Measurements from ENCODE around the gene RCAN1.
"Not testable (repeated sequence)": the region's sequence is repeated elsewhere in the genome, so short reads cannot be mapped to it uniquely, and the experiment has no call there.

The RCAN1 gene

GRCh38 chr21:34612056-34612455, 2.9 kb downstream of the RCAN1 start:
- H3K4me1 ChIP-seq (ENCODE audit: control insufficient read depth in 2 of 2, insufficient read depth in 2 of 2, low read length in 2 of 2), result peaks cover 3 to 8% of the 10 kb centered on the region in 2 donors
- no peak overlapping the region for H3K27ac ChIP-seq (ENCODE audit: low read depth in 2 of 2, low read length in 2 of 2)
- H3K4me3 ChIP-seq (ENCODE audit: low read length in 2 of 2), result no peak overlapping the region
- no peak overlapping the region for H3K9ac ChIP-seq (ENCODE audit: low read depth in 1 of 2, low read length in 2 of 2)
- no peaks in the 10 kb centered on the region for H3K36me3 ChIP-seq (ENCODE audit: control insufficient read depth in 2 of 2, insufficient read depth in 2 of 2, low read length in 2 of 2)
- no peaks in the 10 kb centered on the region for H3K27me3 ChIP-seq (ENCODE audit: control insufficient read depth in 2 of 2, insufficient read depth in 2 of 2, low read length in 2 of 2)
- no peaks in the 10 kb centered on the region for H3K9me3 ChIP-seq (ENCODE audit: control insufficient read depth in 2 of 2, low read length in 2 of 2)

DNA sequence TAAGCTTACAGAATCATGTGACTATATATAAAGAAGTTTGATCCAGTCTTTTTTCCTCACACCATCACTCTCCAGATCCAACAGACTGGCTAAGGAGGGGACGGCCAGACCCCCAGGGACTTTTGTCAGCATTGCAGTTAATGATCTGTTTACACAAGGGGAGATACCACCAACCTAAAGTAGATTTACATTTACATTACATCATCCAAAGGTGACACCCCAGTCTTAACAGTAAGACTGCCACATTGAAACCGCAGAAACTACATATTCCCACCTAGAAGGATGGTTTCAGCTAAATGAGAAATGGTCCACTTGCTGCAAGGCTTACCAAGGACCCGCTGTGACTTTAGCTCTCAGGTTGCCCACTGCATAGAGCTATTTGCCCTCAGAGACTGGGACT, 3.4 kb downstream of the RCAN1 start:
- peaks cover 3 to 8% of the 10 kb centered on the region in 2 donors for H3K4me1 ChIP-seq (ENCODE audit: control insufficient read depth in 2 of 2, insufficient read depth in 2 of 2, low read length in 2 of 2)
- H3K27ac ChIP-seq (ENCODE audit: low read depth in 2 of 2, low read length in 2 of 2), result no peak overlapping the region
- no peaks in the 10 kb centered on the region for H3K9me3 ChIP-seq (ENCODE audit: control insufficient read depth in 2 of 2, low read length in 2 of 2)
- no peaks in the 10 kb centered on the region for H3K36me3 ChIP-seq (ENCODE audit: control insufficient read depth in 2 of 2, insufficient read depth in 2 of 2, low read length in 2 of 2)
- no peak overlapping the region for H3K9ac ChIP-seq (ENCODE audit: low read depth in 1 of 2, low read length in 2 of 2)
- H3K4me3 ChIP-seq (ENCODE audit: low read length in 2 of 2), result no peak overlapping the region
- H3K27me3 ChIP-seq (ENCODE audit: control insufficient read depth in 2 of 2, insufficient read depth in 2 of 2, low read length in 2 of 2), result no peaks in the 10 kb centered on the region

DNA sequence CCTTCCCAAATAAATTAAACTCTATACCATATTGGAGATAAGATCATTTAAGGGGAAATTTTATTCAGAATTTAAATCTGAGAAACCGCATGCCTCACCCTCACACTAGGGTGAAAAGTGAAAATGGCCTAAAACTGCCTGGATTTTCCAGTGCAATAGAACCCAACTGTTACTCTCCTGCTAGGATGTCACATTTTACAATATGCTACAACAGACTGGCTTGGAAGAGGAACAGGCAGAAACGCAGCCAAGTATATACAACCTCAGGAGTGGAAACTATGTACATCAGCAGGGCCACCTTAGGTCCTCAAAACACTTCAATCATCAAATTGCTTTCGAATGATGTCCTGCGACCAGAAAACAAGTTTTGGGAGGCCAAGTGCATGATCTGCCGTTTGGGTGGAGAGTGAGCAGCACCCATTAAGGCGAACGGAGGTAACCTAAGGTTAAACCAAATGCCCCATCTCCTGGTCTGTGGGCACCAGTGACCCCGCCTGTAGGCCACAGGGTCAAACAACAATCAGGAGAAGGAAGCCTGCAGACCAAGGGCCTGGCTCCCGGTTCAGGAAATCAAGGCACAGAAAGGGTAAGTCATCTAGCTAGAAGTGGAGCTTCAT, 4.9 kb downstream of the RCAN1 start:
- Histone ChIP-seq H3K4me1 (ENCODE audit: control insufficient read depth in 2 of 2, insufficient read depth in 2 of 2, low read length in 2 of 2) (peaks cover 3 to 8% of the 10 kb centered on the region in 2 donors), H3K4me3 (ENCODE audit: low read length in 2 of 2) (no peak overlapping the region), H3K9ac (ENCODE audit: low read depth in 1 of 2, low read length in 2 of 2) (no peak overlapping the region), H3K9me3 (ENCODE audit: control insufficient read depth in 2 of 2, low read length in 2 of 2) (no peaks in the 10 kb centered on the region), H3K36me3 (ENCODE audit: control insufficient read depth in 2 of 2, insufficient read depth in 2 of 2, low read length in 2 of 2) (no peaks in the 10 kb centered on the region), H3K27me3 (ENCODE audit: control insufficient read depth in 2 of 2, insufficient read depth in 2 of 2, low read length in 2 of 2) (no peaks in the 10 kb centered on the region), H3K27ac (ENCODE audit: low read depth in 2 of 2, low read length in 2 of 2) (no peak overlapping the region)

DNA sequence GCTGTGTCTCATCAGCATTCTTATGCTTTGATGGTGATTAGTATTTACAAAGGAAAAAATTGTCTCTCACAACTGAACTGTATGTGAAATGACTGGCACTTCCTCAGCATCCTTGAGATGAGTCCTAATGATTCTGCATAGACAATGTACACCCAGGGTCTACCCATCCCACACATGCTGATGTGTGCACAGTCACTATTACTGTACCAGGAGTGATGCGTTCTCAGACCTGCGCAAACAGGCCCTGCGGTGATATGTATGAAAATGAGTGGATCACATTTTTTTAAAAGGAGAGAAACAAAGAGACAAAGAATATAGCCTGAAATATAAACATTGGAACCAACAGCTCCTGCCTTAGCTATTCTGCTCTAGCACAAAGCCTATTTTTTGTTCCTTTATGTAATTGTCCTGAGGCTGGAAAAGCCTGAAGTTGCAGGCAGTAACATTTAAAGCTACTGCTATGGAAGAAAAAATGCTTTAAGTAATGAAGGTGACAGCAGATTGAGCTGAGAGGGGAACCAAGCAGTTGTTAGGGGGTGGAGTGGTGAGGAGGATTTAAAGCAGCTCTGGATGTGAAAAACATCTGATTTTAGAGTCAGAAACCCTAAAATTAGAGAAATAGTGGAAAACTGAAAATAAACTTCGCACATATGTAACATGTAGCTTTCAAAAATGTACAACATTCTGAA, 5.5 kb downstream of the RCAN1 start:
- Histone ChIP-seq H3K9ac (ENCODE audit: low read depth in 1 of 2, low read length in 2 of 2) (no peak overlapping the region), H3K36me3 (ENCODE audit: control insufficient read depth in 2 of 2, insufficient read depth in 2 of 2, low read length in 2 of 2) (no peaks in the 10 kb centered on the region), H3K4me1 (ENCODE audit: control insufficient read depth in 2 of 2, insufficient read depth in 2 of 2, low read length in 2 of 2) (peaks cover 3 to 8% of the 10 kb centered on the region in 2 donors), H3K27me3 (ENCODE audit: control insufficient read depth in 2 of 2, insufficient read depth in 2 of 2, low read length in 2 of 2) (no peaks in the 10 kb centered on the region), H3K4me3 (ENCODE audit: low read length in 2 of 2) (no peak overlapping the region), H3K27ac (ENCODE audit: low read depth in 2 of 2, low read length in 2 of 2) (no peak overlapping the region), H3K9me3 (ENCODE audit: control insufficient read depth in 2 of 2, low read length in 2 of 2) (no peaks in the 10 kb centered on the region)

GRCh38 chr21:34607376-34607775, 7.5 kb downstream of the RCAN1 start:
- H3K27ac ChIP-seq (ENCODE audit: low read depth in 2 of 2, low read length in 2 of 2); H3K36me3 ChIP-seq (ENCODE audit: control insufficient read depth in 2 of 2, insufficient read depth in 2 of 2, low read length in 2 of 2); H3K27me3 ChIP-seq (ENCODE audit: control insufficient read depth in 2 of 2, insufficient read depth in 2 of 2, low read length in 2 of 2); H3K4me3 ChIP-seq (ENCODE audit: low read length in 2 of 2); H3K9ac ChIP-seq (ENCODE audit: low read depth in 1 of 2, low read length in 2 of 2); H3K9me3 ChIP-seq (ENCODE audit: control insufficient read depth in 2 of 2, low read length in 2 of 2); H3K4me1 ChIP-seq (ENCODE audit: control insufficient read depth in 2 of 2, insufficient read depth in 2 of 2, low read length in 2 of 2): not testable (repeated sequence)

GRCh38 chr21:34606621-34607020, 8.3 kb downstream of the RCAN1 start:
- Histone ChIP-seq H3K4me1 (ENCODE audit: control insufficient read depth in 2 of 2, insufficient read depth in 2 of 2, low read length in 2 of 2) (peaks cover 0 to 6% of the 10 kb centered on the region in 2 donors), H3K36me3 (ENCODE audit: control insufficient read depth in 2 of 2, insufficient read depth in 2 of 2, low read length in 2 of 2) (no peaks in the 10 kb centered on the region), H3K27me3 (ENCODE audit: control insufficient read depth in 2 of 2, insufficient read depth in 2 of 2, low read length in 2 of 2) (no peaks in the 10 kb centered on the region), H3K27ac (ENCODE audit: low read depth in 2 of 2, low read length in 2 of 2) (no peak overlapping the region), H3K9me3 (ENCODE audit: control insufficient read depth in 2 of 2, low read length in 2 of 2) (no peaks in the 10 kb centered on the region), H3K4me3 (ENCODE audit: low read length in 2 of 2) (no peak overlapping the region), H3K9ac (ENCODE audit: low read depth in 1 of 2, low read length in 2 of 2) (no peak overlapping the region)

- H3K4me1 ChIP-seq (ENCODE audit: control insufficient read depth in 2 of 2, insufficient read depth in 2 of 2, low read length in 2 of 2), result peaks cover 0 to 6% of the 10 kb centered on the region in 2 donors
- no peaks in the 10 kb centered on the region for H3K36me3 ChIP-seq (ENCODE audit: control insufficient read depth in 2 of 2, insufficient read depth in 2 of 2, low read length in 2 of 2)
- no peak overlapping the region for H3K9ac ChIP-seq (ENCODE audit: low read depth in 1 of 2, low read length in 2 of 2)
- H3K4me3 ChIP-seq (ENCODE audit: low read length in 2 of 2), result no peak overlapping the region
- H3K27ac ChIP-seq (ENCODE audit: low read depth in 2 of 2, low read length in 2 of 2), result no peak overlapping the region
- no peaks in the 10 kb centered on the region for H3K9me3 ChIP-seq (ENCODE audit: control insufficient read depth in 2 of 2, low read length in 2 of 2)
- no peaks in the 10 kb centered on the region for H3K27me3 ChIP-seq (ENCODE audit: control insufficient read depth in 2 of 2, insufficient read depth in 2 of 2, low read length in 2 of 2)
Measured at GRCh38 chr21:34606051-34606450, 8.9 kb downstream of the RCAN1 start.

DNA sequence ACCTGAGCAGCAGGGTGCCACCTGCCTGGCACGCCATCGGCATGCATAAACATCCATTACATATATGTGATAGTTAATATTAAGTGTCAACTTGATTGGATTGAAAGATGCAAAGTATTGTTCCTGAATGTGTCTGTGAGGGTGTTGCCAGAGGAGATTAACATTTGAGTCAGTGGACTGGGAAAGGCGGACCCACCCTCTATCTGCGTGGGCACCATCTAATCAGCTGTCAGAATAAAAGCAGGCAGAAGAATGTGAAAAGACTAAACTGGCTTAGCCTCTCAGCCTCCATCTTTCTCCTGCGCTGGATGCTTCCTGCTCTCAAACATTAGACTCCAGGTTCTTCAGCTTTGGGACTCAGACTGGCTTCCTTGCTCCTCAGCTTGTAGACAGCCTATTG, 10.0 kb downstream of the RCAN1 start:
- not testable (repeated sequence) for H3K27ac ChIP-seq (ENCODE audit: low read depth in 2 of 2, low read length in 2 of 2); H3K9ac ChIP-seq (ENCODE audit: low read depth in 1 of 2, low read length in 2 of 2); H3K4me1 ChIP-seq (ENCODE audit: control insufficient read depth in 2 of 2, insufficient read depth in 2 of 2, low read length in 2 of 2); H3K27me3 ChIP-seq (ENCODE audit: control insufficient read depth in 2 of 2, insufficient read depth in 2 of 2, low read length in 2 of 2); H3K9me3 ChIP-seq (ENCODE audit: control insufficient read depth in 2 of 2, low read length in 2 of 2); H3K4me3 ChIP-seq (ENCODE audit: low read length in 2 of 2); H3K36me3 ChIP-seq (ENCODE audit: control insufficient read depth in 2 of 2, insufficient read depth in 2 of 2, low read length in 2 of 2)

DNA sequence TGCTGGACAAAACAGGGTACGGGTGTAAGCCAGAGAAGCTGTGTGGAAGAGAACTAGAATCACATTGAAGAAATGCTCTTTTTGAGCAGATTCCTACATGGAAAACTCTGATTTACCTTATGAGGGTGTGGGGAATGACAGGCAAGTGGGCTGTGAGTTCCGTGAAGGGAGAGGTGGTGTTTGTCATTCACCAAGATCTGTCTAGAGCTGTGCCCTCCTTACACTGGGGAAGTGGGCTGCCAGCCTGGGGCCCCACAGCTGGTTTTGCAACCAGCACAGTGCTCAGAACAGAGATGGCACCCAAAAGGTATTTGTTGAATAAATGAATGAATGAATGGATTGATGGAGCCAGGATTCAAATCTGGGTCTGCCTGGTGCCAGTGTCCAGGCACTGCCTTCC, 10.4 kb downstream of the RCAN1 start:
- H3K36me3 ChIP-seq (ENCODE audit: control insufficient read depth in 2 of 2, insufficient read depth in 2 of 2, low read length in 2 of 2), result no peaks in the 10 kb centered on the region
- H3K27ac ChIP-seq (ENCODE audit: low read depth in 2 of 2, low read length in 2 of 2), result no peak overlapping the region
- H3K4me3 ChIP-seq (ENCODE audit: low read length in 2 of 2), result no peak overlapping the region
- H3K4me1 ChIP-seq (ENCODE audit: control insufficient read depth in 2 of 2, insufficient read depth in 2 of 2, low read length in 2 of 2), result peaks cover 0 to 13% of the 10 kb centered on the region in 2 donors
- no peaks in the 10 kb centered on the region for H3K27me3 ChIP-seq (ENCODE audit: control insufficient read depth in 2 of 2, insufficient read depth in 2 of 2, low read length in 2 of 2)
- no peaks in the 10 kb centered on the region for H3K9me3 ChIP-seq (ENCODE audit: control insufficient read depth in 2 of 2, low read length in 2 of 2)
- no peak overlapping the region for H3K9ac ChIP-seq (ENCODE audit: low read depth in 1 of 2, low read length in 2 of 2)

GRCh38 chr21:34603710-34604057, 11.2 kb downstream of the RCAN1 start:
- Histone ChIP-seq H3K36me3 (ENCODE audit: control insufficient read depth in 2 of 2, insufficient read depth in 2 of 2, low read length in 2 of 2) (no peaks in the 10 kb centered on the region), H3K9ac (ENCODE audit: low read depth in 1 of 2, low read length in 2 of 2) (no peak overlapping the region), H3K27ac (ENCODE audit: low read depth in 2 of 2, low read length in 2 of 2) (no peak overlapping the region), H3K4me3 (ENCODE audit: low read length in 2 of 2) (no peak overlapping the region), H3K9me3 (ENCODE audit: control insufficient read depth in 2 of 2, low read length in 2 of 2) (no peaks in the 10 kb centered on the region), H3K27me3 (ENCODE audit: control insufficient read depth in 2 of 2, insufficient read depth in 2 of 2, low read length in 2 of 2) (no peaks in the 10 kb centered on the region), H3K4me1 (ENCODE audit: control insufficient read depth in 2 of 2, insufficient read depth in 2 of 2, low read length in 2 of 2) (peaks cover 0 to 19% of the 10 kb centered on the region in 2 donors)
